ENCODE measurements around the gene HMX3.

Gene HMX3

DNA sequence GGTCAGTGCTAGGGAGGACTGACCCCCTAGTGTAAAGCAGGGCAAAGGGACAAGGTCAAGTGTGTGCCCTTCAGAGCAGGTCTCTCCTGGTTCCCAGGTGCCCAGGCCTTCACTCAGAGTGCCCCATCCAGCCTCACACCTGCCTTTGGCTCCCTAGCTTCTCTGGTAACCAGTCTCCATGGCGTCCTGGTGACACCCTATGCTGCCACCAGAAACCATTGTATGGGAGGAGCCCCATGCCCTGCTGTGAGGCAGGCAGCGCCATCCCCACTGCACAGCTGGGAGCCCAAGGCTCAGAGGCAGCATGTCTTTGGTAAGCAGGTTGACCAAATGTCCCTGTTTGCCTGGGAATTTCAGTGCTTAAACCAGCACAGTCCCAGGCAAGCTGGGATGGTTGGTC is 33.1 kb upstream of the HMX3 start:
- Histone ChIP-seq H3K4me3 (ENCODE audit: low read depth in 1 of 2, low read length in 1 of 2) (no peak overlapping the region), H3K4me1 (ENCODE audit: control insufficient read depth in 1 of 2, insufficient read depth in 1 of 2, low read depth in 1 of 2, low read length in 1 of 2) (no peaks in the 10 kb centered on the region), H3K27ac (no peak overlapping the region), H3K27me3 (peaks cover 9% of the 10 kb centered on the region), H3K36me3 (no peaks in the 10 kb centered on the region), H3K9me3 (no peaks in the 10 kb centered on the region)
- TF ChIP-seq, protein P1, sequence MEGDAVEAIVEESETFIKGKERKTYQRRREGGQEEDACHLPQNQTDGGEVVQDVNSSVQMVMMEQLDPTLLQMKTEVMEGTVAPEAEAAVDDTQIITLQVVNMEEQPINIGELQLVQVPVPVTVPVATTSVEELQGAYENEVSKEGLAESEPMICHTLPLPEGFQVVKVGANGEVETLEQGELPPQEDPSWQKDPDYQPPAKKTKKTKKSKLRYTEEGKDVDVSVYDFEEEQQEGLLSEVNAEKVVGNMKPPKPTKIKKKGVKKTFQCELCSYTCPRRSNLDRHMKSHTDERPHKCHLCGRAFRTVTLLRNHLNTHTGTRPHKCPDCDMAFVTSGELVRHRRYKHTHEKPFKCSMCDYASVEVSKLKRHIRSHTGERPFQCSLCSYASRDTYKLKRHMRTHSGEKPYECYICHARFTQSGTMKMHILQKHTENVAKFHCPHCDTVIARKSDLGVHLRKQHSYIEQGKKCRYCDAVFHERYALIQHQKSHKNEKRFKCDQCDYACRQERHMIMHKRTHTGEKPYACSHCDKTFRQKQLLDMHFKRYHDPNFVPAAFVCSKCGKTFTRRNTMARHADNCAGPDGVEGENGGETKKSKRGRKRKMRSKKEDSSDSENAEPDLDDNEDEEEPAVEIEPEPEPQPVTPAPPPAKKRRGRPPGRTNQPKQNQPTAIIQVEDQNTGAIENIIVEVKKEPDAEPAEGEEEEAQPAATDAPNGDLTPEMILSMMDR (IDR thresholded peaks at IDR 0.05): no peak

DNA sequence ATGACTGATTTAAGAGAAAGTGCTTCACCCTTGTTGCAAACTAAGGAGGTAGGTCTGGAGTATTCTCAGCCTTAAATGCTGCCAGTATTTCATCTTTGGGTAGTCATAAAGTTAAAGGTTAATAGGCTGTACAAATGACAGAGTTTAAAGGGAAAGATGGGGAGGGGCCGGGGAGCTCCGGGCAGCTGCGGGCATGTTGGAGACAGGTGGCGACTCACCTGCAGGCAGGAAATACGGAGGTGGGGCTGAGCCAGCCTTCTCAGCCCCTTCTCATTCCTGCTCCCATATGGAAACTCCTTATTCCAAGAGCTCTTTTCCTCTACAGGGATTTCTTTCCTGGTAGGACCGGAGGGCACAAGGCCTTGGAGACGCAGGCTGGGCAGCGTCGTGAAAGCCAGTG is 31.8 kb upstream of the HMX3 start:
- no peak overlapping the region for H3K27ac ChIP-seq
- H3K36me3 ChIP-seq: no peaks in the 10 kb centered on the region
- H3K27me3 ChIP-seq: peaks cover 10% of the 10 kb centered on the region
- H3K9me3 ChIP-seq: no peaks in the 10 kb centered on the region
- TF ChIP-seq, protein P1 (IDR thresholded peaks at IDR 0.05): no peak
- H3K4me3 ChIP-seq (ENCODE audit: low read depth in 1 of 2, low read length in 1 of 2): no peak overlapping the region
- H3K4me1 ChIP-seq (ENCODE audit: control insufficient read depth in 1 of 2, insufficient read depth in 1 of 2, low read depth in 1 of 2, low read length in 1 of 2): no peaks in the 10 kb centered on the region

DNA sequence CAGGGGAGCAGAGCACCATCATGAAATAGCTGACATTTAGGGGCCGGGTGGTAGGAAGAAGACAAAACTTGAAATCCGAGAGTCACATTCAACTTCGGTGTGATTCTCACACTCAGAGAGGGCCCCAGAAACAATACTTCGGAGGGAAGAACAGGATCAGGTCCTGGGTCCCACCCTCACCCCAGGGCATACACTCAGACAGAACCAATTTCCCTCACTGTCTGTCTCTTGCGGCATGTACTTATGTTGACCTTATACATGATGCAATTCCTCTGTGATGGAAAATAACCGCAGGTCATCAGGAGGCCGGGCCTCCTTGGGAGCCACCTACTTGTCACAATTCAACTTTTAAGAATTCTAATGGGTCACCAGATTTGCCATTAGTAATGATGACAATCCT is 26.3 kb upstream of the HMX3 start:
- TF ChIP-seq, protein P1 (IDR thresholded peaks at IDR 0.05): no peak

DNA sequence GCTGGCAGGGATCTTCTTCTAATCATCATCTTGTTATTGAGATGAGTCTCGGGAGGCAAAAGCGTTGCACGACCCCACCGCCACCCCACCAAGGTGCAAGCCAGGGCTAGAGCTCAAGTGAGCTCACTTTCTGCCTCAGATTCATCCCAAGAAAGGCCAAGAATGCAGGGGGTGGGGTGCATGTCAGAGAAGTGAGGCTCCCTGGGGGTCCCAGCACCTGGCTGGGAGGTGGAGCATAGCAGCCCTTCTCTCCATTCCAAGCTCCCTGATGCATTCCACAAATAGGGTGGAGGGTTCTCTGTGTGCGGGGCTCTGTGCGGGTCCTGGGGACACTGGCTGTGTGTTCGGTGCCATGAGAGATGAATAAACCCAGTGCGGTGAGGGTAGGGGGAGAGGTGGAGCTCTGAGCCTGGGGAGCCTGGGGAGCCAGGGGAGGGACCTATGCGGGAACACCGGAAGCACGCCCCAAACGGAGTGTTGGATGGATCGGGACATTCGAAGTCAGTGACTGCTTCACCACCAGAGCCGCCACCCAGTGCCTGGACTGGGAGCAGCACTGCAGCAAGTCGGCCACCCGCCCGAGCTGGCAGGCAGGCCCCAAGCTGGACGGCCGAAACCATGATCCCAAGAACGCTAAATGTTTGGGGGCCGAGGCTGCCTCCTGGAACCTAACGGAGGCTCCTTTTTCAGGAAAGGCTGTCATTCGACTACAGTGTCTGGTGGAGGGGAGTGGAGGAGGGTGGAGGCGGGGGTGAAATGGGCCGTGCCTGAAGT is 17.9 kb upstream of the HMX3 start:
- no peaks in the 10 kb centered on the region for H3K36me3 ChIP-seq
- H3K9me3 ChIP-seq: no peaks in the 10 kb centered on the region
- peaks cover 93% of the 10 kb centered on the region for H3K27me3 ChIP-seq
- no peaks in the 10 kb centered on the region for H3K4me1 ChIP-seq (ENCODE audit: control insufficient read depth in 1 of 2, insufficient read depth in 1 of 2, low read depth in 1 of 2, low read length in 1 of 2)
- no peak overlapping the region for H3K4me3 ChIP-seq (ENCODE audit: low read depth in 1 of 2, low read length in 1 of 2)
- H3K27ac ChIP-seq: no peak overlapping the region
- TF ChIP-seq, protein P1 (IDR thresholded peaks at IDR 0.05): no peak

More for the DNA sequence above, 26.3 kb upstream of the HMX3 start:
- Histone ChIP-seq H3K27ac (no peak overlapping the region), H3K9me3 (no peaks in the 10 kb centered on the region), H3K4me1 (ENCODE audit: control insufficient read depth in 1 of 2, insufficient read depth in 1 of 2, low read depth in 1 of 2, low read length in 1 of 2) (no peaks in the 10 kb centered on the region), H3K4me3 (ENCODE audit: low read depth in 1 of 2, low read length in 1 of 2) (no peak overlapping the region), H3K27me3 (peaks cover 42% of the 10 kb centered on the region), H3K36me3 (no peaks in the 10 kb centered on the region)

DNA sequence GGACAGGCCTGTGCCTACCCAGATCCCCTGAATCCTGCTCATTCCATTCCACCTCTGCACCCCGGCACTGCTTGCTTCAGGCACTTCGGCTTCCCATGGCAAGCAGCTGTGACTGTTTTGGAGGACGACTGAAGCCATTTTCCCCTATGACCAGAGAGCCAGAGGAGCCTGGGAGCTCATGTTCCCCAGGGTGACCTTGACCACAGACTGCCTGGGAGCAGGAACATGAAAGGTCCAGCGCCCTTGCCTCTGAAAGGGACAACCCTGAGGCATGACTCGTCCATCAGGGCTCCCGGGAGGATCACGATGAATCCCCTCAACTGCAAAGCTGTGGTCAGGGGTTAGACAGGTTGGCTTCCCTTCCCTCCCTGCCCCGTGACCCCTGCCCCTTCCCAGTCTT is 16.7 kb upstream of the HMX3 start:
- H3K9me3 ChIP-seq: no peaks in the 10 kb centered on the region
- TF ChIP-seq, protein P1 (IDR thresholded peaks at IDR 0.05): no peak
- H3K27ac ChIP-seq: no peak overlapping the region
- H3K4me1 ChIP-seq (ENCODE audit: control insufficient read depth in 1 of 2, insufficient read depth in 1 of 2, low read depth in 1 of 2, low read length in 1 of 2): no peaks in the 10 kb centered on the region
- no peaks in the 10 kb centered on the region for H3K36me3 ChIP-seq
- no peak overlapping the region for H3K4me3 ChIP-seq (ENCODE audit: low read depth in 1 of 2, low read length in 1 of 2)
- peaks cover 96% of the 10 kb centered on the region for H3K27me3 ChIP-seq

All from neutrophil (primary cell).